Measurements from ENCODE around the gene CRHR1.

Gene CRHR1

GRCh38 chr17:45758544-45758943, 25.6 kb upstream of the CRHR1 start:
- Histone ChIP-seq H2AFZ (ENCODE audit: low read depth, low read length, severe bottlenecking) (no peak overlapping the region), H3K36me3 (ENCODE audit: low read length) (no peaks in the 10 kb centered on the region), H3K4me2 (ENCODE audit: low read depth, low read length, poor library complexity, severe bottlenecking) (no peak overlapping the region), H3K27me3 (ENCODE audit: low read length) (no peaks in the 10 kb centered on the region), H3K79me2 (ENCODE audit: insufficient read depth, low read length) (no peaks in the 10 kb centered on the region), H3K9ac (ENCODE audit: low read length) (no peak overlapping the region), H3K4me3 (ENCODE audit: insufficient read depth, low read length, poor library complexity, severe bottlenecking) (no peak overlapping the region), H3K9me3 (ENCODE audit: insufficient read depth, low read length) (no peaks in the 10 kb centered on the region), H3F3A (ENCODE audit: insufficient read depth) (no peaks in the 10 kb centered on the region), H3K9me2 (replicated peaks; ENCODE audit: insufficient read depth, low read length) (no peaks in the 10 kb centered on the region), H4K20me1 (ENCODE audit: low read depth, low read length) (no peaks in the 10 kb centered on the region), H3K27ac (ENCODE audit: low read depth, low read length) (no peak overlapping the region)
- TF ChIP-seq CTCF (IDR thresholded peaks at IDR 0.05; ENCODE audit: insufficient read depth, low read length, poor library complexity, severe bottlenecking) = no peak
- TF ChIP-seq EZH2phosphoT487 (conservative IDR thresholded peaks at IDR 0.05; ENCODE audit: low read length) = no peak

- Histone ChIP-seq H3K9ac (ENCODE audit: low read length) (no peak overlapping the region), H3K27me3 (ENCODE audit: low read length) (no peaks in the 10 kb centered on the region), H3K36me3 (ENCODE audit: low read length) (no peaks in the 10 kb centered on the region), H3K9me3 (ENCODE audit: insufficient read depth, low read length) (no peaks in the 10 kb centered on the region), H3F3A (ENCODE audit: insufficient read depth) (no peaks in the 10 kb centered on the region), H2AFZ (ENCODE audit: low read depth, low read length, severe bottlenecking) (no peak overlapping the region), H3K27ac (ENCODE audit: low read depth, low read length) (no peak overlapping the region), H3K79me2 (ENCODE audit: insufficient read depth, low read length) (no peaks in the 10 kb centered on the region), H3K4me3 (ENCODE audit: insufficient read depth, low read length, poor library complexity, severe bottlenecking) (no peak overlapping the region), H3K9me2 (replicated peaks; ENCODE audit: insufficient read depth, low read length) (no peaks in the 10 kb centered on the region), H4K20me1 (ENCODE audit: low read depth, low read length) (no peaks in the 10 kb centered on the region), H3K4me2 (ENCODE audit: low read depth, low read length, poor library complexity, severe bottlenecking) (no peak overlapping the region)
- TF ChIP-seq EZH2phosphoT487 (conservative IDR thresholded peaks at IDR 0.05; ENCODE audit: low read length) = no peak
- no peak for TF ChIP-seq CTCF (IDR thresholded peaks at IDR 0.05; ENCODE audit: insufficient read depth, low read length, poor library complexity, severe bottlenecking)
These were observed 24.4 kb upstream of the CRHR1 start for GRCh38 chr17:45759761-45760160.

GRCh38 chr17:45761957-45762565, 22.1 kb upstream of the CRHR1 start:
- H3K9me2 ChIP-seq (replicated peaks; ENCODE audit: insufficient read depth, low read length) = no peaks in the 10 kb centered on the region
- no peaks in the 10 kb centered on the region for H4K20me1 ChIP-seq (ENCODE audit: low read depth, low read length)
- TF ChIP-seq EZH2phosphoT487 (conservative IDR thresholded peaks at IDR 0.05; ENCODE audit: low read length) = no peak
- no peak for TF ChIP-seq CTCF (IDR thresholded peaks at IDR 0.05; ENCODE audit: insufficient read depth, low read length, poor library complexity, severe bottlenecking)
- no peaks in the 10 kb centered on the region for H3K9me3 ChIP-seq (ENCODE audit: insufficient read depth, low read length)
- no peak overlapping the region for H2AFZ ChIP-seq (ENCODE audit: low read depth, low read length, severe bottlenecking)
- H3K9ac ChIP-seq (ENCODE audit: low read length) = no peak overlapping the region
- H3K36me3 ChIP-seq (ENCODE audit: low read length) = no peaks in the 10 kb centered on the region
- H3K27ac ChIP-seq (ENCODE audit: low read depth, low read length) = no peak overlapping the region
- H3K27me3 ChIP-seq (ENCODE audit: low read length) = no peaks in the 10 kb centered on the region
- H3K4me2 ChIP-seq (ENCODE audit: low read depth, low read length, poor library complexity, severe bottlenecking) = no peak overlapping the region
- no peaks in the 10 kb centered on the region for H3K79me2 ChIP-seq (ENCODE audit: insufficient read depth, low read length)
- no peak overlapping the region for H3K4me3 ChIP-seq (ENCODE audit: insufficient read depth, low read length, poor library complexity, severe bottlenecking)
- no peaks in the 10 kb centered on the region for H3F3A ChIP-seq (ENCODE audit: insufficient read depth)
